GM21576 (cell line): ENCODE results near the gene EEF2.
"Not testable (repeated sequence)": the region's sequence is repeated elsewhere in the genome, so short reads cannot be mapped to it uniquely, and the experiment has no call there.

Source experiments
- ATAC-seq: cut with Tn5 transposase; IDR thresholded peaks from one replicate; pipeline ENCODE4 v1.9.1; 2021; ENCODE audit warnings: mild to moderate bottlenecking, moderate library complexity; ENCODE audit not compliant: unreplicated experiment

Gene EEF2

DNA sequence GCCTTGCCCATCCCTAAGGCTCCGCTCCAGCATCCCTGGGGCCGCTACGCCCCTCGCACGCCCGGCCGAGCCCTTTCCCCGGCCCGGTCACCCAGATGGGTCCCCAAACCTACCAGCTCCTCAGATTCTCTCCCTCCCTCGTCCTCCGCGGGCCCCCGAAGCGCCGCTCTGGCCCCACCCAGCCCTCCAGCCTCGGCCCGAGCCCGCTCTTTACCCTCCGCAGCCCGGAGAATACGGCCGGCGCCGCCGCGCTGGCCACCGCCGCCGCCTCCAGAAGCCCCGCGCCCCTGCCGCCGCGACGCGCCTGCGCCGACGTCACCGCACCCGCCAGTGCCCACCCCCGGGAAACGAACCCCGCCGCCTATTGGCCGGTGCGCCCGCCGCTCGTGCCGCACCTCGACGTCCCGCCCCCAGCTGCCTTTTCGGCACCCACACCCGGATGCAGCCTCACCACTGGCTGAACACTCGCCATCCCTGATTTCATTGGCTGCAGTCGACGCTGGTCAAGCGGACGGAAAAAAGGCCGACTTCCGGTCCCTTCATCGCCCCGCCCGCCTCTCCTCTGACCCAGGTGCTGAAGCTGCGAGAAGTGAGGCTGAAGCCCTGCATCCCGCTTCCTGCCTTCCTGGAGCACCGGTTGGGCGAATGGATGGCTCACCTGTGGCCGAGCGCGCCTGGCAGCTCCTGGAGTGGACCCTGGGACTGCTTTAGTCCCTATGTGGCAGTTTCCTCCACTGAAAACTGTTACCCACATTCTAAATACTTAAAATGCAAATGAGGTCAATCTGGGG lies 14.3 kb downstream of the EEF2 start, which contains the start of gene DAPK3:
DAPK3 (minus strand) TSS at position 292 of the 791 bp plus-strand sequence. CDS start 1,364 bp downstream, outside the sequence.
- ATAC-seq, result peak; percentile 82

DNA sequence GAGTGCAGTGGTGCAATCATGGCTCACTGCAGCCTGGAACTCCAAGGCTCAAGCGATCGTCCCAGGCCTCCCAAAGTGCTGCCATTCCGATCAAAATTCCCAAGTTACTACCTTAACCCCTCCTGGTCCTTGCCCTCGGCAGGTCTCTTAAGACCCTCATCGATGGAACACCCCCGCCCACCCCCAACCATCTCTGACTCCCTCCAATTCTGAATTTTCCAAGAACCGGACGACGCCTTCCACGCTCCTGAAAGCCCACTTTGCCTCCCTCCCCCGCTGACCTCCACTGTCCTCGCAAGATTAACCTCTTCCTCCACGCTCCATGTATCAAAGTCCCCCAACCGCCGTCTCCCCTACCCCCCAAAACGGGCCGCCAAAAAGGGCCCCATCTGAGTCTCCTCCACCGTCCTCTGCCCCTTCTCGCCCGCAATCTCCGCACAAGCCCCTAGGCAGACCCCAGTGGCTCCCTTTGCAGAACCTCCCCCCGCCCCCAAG lies 14.9 kb downstream of the EEF2 start:
- ATAC-seq, result peak; percentile 6

DNA sequence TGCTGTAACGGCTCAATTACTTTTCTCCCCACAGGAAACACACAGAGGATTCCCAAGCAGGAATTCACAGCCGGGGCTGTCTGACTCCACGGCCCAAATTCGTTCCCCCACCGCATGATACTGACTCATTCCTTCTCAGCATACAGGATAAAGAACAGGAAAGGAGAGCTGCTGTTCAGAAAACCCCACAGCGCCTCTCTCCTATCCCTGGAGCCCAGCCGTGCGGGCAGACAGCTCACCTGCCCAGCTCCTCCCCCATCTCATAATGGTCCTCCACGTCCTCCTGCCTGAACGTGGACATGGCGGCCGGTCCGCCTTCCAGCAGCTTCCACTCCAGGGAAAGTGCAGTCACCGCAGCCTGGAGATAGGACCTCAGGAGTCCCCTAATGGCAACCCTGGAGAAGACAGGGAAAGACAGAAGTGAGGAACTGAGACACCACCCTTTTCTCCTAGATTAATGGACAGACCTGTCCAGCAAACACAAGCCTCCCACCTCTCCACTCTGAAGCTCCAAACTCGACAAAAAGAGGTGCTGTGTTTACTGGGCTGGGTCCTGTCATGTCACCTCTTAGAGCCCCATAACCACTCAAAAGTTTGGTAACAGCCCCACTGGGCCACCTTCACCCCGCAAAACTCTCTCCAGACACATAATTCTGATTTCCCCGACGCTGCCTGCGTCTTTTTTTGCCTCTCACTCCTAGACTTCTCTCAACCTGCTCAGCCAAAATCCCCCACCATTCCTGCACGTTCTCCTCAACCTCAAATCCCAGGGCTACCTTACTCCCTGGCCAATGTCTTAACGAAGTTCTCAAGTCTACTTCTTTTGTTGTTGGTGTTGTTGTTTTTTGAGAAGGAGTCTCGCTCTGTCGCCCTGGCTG lies 15.6 kb downstream of the EEF2 start:
- ATAC-seq, result no peak

DNA sequence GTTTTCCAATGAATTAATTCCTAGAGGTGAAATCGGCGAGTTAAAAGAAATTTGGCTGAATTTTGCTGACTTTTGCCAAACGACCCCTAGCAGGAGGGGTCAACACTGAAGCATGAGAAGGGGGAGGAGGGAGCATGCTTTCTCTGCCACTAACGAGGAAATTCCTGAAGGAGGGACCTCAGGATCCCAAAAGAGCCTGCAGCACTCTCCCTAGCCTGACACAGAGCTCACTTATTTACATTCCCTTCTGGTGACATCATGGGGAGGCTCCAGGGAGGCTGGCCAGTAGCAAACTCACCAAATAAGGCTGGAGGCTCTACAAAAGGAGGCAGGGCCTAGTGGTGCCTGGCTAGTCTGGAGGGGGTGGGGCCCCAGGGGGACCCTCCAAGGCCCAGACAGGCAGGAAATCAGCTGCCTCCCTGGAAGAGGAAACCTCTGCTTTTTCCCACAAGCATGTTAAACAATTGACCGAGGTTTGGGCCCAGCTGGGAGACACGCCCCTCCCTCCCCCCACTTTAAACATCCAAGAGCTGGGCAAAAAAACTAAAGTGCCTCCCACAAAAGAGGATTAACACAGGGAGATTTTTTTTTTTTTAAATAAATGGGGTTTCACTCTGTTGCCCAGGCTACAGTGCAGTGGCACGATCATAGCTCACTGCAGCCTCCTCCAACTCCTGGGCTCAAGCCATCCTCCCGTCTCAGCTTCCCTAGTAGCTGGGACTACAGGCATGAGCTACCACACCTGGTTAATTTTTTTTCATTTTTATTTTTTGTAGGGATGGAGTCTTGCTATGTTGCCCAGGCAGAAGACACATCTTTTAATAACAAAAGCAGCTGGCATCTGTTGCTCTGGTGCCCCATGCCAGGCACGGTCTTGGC lies 16.5 kb downstream of the EEF2 start:
- no peak for ATAC-seq

GRCh38 chr19:3967983-3968382 lies 17.3 kb downstream of the EEF2 start:
- not testable (repeated sequence) for ATAC-seq

DNA sequence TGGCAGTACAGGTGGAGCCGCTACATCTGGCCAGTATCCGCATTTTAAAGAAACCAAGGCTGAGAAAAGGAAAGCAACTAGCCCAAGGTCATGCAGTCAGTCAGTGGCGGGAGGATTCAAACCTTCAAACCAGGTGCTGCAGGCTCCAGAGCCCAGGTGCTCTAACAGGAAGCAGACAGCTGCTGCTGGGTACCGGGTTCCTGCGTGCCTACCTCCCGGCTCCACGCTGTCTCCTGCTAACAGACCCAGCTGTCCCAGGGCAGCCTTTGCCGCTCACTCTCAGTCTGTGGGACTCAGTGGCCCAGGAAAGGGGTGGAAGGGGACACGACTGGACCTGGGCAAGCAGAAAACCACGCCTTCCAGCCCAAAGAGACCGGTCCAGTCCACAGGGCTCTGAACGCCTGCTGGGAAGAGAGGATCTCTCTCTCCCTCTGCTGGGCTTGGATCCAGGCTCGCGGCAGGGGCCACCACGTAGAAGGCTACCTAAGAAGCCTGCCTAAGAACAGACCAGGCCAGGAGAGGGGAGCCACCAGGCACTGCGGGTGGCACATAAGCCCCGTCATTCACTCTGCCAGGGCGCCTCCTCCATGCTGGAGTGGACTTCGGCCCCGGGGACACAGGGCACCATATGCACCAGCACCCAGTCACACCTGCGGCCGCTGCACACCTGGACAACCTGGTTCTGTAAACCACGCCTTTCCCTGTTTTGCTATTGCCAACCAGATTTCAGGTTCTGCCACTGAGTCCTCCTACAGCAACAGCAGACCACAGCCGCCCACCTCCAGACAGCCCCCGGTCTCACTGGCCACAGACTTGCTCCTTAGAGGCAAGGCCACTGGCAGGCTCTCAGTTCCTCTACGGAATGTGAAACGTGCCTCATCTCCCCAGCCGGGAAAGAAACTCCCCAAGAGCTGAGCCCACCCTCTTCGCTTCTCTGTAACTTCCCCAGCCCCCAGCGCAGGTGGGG lies 18.9 kb downstream of the EEF2 start:
- no peak for ATAC-seq

- ATAC-seq, result no peak
Measured at GRCh38 chr19:3964256-3965194, 20.7 kb downstream of the EEF2 start.

DNA sequence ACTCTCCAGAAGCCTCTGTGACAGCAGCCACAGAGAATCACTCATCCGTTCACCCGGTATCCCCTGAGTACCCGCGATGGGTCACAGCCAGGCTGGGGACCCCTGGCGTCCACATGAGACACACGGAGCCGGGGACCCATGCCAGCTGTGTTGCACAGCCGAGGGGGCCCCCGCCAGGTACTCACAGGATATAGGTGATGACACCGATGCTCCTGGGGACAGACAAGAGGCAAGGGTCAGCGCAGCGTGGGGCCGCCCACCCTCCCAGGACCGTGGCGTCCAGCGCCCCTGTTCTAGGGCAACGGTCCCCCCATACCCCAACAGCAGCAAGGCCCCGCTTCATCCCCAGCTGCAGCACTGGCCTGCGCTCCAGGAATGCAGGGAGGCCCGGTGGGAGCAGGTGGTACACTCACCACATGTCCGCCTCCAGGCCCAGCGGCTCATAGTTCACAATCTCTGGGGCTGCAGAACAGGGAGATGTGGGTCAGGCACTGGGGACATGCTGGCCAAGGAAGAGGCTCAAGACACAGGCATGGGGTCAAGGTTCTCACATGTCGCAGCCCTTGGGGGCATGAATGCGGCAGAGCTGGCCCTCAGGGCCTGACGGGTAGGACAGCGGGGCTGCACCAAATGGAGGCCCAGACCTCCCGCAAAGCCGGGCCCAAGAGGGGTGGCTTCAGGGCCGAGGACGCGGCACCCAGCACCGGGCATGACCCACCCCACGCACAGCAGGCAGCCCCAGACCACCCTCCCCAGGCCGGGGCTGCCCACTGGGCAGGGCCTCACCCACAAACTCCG lies 21.6 kb downstream of the EEF2 start:
- no peak for ATAC-seq

- no peak for ATAC-seq
Measured at GRCh38 chr19:3961007-3961406, 24.3 kb downstream of the EEF2 start.

GRCh38 chr19:3959766-3960131 lies 25.5 kb downstream of the EEF2 start:
- no peak for ATAC-seq

DNA sequence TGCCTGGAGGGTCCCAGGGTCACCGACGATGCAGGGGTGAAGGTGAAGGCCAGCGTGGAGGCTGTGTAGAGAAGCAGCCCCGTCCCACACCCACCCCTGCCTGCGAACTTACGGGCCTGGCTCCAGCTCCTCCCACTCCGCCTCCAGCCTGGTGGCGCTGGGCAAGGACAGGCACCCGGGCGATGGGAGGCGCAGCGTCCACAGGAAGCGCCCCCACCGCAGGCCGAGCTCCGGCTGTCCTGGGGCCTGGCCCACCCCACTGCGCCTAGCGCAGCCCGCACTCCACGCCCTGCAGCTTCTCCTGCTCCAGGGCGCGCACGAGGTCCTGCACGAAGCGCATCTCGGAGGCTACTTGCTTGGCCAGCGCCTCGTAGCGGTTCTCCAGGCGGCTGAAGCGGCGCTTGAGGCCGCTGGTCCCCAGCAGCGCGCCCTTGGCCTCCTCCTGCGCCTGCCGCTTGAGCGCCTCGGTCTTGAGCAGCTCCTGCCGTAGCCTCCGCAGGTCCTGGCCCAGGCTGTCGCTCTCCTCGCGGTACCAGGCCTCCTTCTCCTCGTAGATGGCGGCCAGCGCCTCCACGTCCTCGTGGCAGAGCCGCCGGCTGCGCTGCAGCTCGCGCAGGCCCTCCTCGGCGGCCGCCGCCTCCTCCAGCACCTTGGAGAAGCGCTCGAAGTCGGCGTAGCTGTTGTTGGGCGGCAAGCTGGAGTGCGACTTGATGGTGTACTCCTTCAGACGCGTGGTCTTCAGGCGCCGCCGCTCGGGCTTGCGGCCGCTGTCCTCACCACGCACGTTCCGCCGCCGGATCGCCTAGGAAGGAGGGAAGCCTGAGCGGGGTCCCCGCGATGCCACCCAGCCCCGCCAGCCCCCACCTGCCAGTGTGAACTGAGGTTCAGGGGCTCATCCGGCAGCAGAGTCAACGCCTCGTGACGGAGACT lies 26.2 kb downstream of the EEF2 start:
- no peak for ATAC-seq

- no peak for ATAC-seq
Measured at GRCh38 chr19:3955688-3956087, 29.6 kb downstream of the EEF2 start.

DNA sequence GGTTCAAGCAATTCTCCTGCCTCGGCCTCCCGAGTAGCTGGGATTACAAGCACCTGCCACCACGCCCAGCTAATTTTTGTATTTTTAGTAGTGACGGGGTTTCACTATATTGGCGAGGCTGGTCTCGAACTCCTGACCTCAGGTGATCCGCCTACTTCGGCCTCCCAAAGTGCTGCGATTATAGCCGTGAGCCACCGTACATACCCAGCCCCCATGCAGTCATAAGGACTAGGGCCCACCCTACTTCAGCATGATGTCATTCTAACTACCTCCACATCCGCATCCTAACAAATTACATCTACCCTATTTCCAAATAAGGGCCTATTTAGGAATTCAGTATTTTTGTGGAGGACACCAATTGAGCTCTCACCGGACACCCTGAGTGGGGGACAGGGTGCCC lies 30.0 kb downstream of the EEF2 start:
- not testable (repeated sequence) for ATAC-seq

GRCh38 chr19:3954107-3954506 lies 31.2 kb downstream of the EEF2 start:
- ATAC-seq, result no peak

- ATAC-seq, result not testable (repeated sequence)
Measured at GRCh38 chr19:3952755-3953276, 32.4 kb downstream of the EEF2 start.
